ENCODE measurements around the gene CHID1.
A peak's percentile ranks its signal among the peaks of the same experiment; 100 is the strongest.

CHID1 gene

DNA sequence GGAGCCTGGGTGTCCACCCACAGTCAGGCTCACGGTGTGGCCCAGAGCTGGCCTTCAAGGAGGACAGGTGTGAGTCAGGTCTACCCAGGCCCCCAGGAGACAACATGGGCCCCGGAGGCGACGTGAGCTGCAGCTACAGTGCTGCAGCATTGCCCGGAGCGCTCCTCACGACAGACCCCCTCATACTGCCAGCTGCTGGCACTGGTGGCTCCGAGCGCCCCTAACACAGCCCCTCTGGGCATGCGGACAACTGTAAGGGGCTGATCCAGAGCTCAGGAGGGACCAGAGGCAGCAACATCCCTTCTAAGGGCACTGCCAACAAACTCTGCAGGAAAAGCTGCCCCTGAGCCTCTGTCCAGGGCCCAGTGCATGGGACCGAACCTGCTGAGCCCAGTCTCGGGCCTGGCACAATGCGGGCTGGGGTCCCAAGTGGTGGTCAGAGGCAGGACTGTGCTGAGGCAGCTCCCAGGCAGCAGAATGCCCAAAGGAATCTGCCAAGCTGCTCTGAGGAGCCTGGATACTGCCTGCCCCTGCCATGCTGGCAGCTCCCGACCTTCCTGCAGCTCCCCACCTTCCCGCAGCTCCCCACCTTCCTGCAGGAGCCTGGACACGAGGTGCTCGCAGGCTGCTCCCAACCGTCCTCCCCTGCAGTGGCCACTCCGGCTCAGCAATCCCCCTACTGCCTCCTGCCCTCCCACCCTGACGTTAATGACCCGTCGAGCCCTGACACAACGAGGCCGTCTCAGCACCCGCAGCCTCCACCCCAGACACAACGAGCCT, 15.1 kb downstream of the CHID1 start:
- Histone ChIP-seq H3K27ac (ENCODE audit: low read depth, low read length) (no peak overlapping the region), H3K9ac (ENCODE audit: low read depth, low read length) (no peak overlapping the region), H3K9me3 (ENCODE audit: control insufficient read depth, insufficient read depth, low read length) (no peaks in the 10 kb centered on the region), H3K4me1 (ENCODE audit: control insufficient read depth, insufficient read depth, low read length) (no peaks in the 10 kb centered on the region), H3K4me3 (ENCODE audit: low read depth, low read length) (no peak overlapping the region), H3K27me3 (ENCODE audit: control insufficient read depth, insufficient read depth, low read length) (no peaks in the 10 kb centered on the region), H3K36me3 (ENCODE audit: control insufficient read depth, insufficient read depth, low read length) (peaks cover 32% of the 10 kb centered on the region)

- H3K9me3 ChIP-seq (ENCODE audit: control insufficient read depth, insufficient read depth, low read length), result no peaks in the 10 kb centered on the region
- no peaks in the 10 kb centered on the region for H3K27me3 ChIP-seq (ENCODE audit: control insufficient read depth, insufficient read depth, low read length)
- H3K9ac ChIP-seq (ENCODE audit: low read depth, low read length), result no peak overlapping the region
- H3K27ac ChIP-seq (ENCODE audit: low read depth, low read length), result no peak overlapping the region
- H3K4me3 ChIP-seq (ENCODE audit: low read depth, low read length), result no peak overlapping the region
- no peaks in the 10 kb centered on the region for H3K4me1 ChIP-seq (ENCODE audit: control insufficient read depth, insufficient read depth, low read length)
- H3K36me3 ChIP-seq (ENCODE audit: control insufficient read depth, insufficient read depth, low read length), result peaks cover 24% of the 10 kb centered on the region
These were observed 15.9 kb downstream of the CHID1 start for GRCh38 chr11:894575-895201.

DNA sequence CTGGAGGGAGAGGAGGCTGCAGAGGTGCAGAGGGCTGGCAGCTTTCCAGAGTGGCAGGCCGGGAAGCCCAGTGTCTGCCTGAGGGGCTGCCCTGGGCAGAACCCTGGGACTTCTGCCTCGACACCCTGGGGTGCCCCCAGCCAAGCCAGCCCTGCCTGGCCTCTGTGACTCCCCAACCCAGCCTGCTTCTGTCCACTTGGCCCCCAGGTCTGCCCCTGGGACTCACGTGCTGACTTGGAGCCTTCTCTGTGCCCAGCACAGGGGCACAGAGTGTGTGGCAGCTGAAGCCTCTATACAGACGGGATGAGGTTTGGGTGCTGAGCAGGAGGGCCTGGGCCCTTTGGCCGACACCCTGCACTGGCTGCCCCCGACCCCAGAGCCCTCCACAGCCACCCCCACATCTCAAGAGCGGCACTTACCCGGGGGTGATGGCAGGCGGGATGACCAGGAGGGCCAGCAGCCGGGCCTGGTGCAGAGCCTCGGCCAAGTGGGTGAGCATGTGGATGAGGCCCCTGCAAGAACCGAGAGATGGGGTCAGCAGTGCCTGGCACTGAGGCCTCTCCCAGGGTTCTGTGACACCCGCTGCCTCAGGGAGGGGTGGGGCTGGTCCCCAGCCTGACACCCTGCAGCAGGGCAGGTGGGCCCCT, 17.5 kb downstream of the CHID1 start:
- Histone ChIP-seq H3K9ac (ENCODE audit: low read depth, low read length) (no peak overlapping the region), H3K9me3 (ENCODE audit: control insufficient read depth, insufficient read depth, low read length) (no peaks in the 10 kb centered on the region), H3K27ac (ENCODE audit: low read depth, low read length) (no peak overlapping the region), H3K36me3 (ENCODE audit: control insufficient read depth, insufficient read depth, low read length) (peaks cover 11% of the 10 kb centered on the region), H3K4me3 (ENCODE audit: low read depth, low read length) (no peak overlapping the region), H3K27me3 (ENCODE audit: control insufficient read depth, insufficient read depth, low read length) (no peaks in the 10 kb centered on the region), H3K4me1 (ENCODE audit: control insufficient read depth, insufficient read depth, low read length) (no peaks in the 10 kb centered on the region)

- Histone ChIP-seq H3K36me3 (ENCODE audit: control insufficient read depth, insufficient read depth, low read length) (peaks cover 21% of the 10 kb centered on the region), H3K4me3 (ENCODE audit: low read depth, low read length) (no peak overlapping the region), H3K9ac (ENCODE audit: low read depth, low read length) (no peak overlapping the region), H3K27ac (ENCODE audit: low read depth, low read length) (peak overlapping the region; percentile 4), H3K27me3 (ENCODE audit: control insufficient read depth, insufficient read depth, low read length) (no peaks in the 10 kb centered on the region), H3K9me3 (ENCODE audit: control insufficient read depth, insufficient read depth, low read length) (no peaks in the 10 kb centered on the region), H3K4me1 (ENCODE audit: control insufficient read depth, insufficient read depth, low read length) (no peaks in the 10 kb centered on the region)
These were observed 19.6 kb downstream of the CHID1 start for GRCh38 chr11:890794-891540.

DNA sequence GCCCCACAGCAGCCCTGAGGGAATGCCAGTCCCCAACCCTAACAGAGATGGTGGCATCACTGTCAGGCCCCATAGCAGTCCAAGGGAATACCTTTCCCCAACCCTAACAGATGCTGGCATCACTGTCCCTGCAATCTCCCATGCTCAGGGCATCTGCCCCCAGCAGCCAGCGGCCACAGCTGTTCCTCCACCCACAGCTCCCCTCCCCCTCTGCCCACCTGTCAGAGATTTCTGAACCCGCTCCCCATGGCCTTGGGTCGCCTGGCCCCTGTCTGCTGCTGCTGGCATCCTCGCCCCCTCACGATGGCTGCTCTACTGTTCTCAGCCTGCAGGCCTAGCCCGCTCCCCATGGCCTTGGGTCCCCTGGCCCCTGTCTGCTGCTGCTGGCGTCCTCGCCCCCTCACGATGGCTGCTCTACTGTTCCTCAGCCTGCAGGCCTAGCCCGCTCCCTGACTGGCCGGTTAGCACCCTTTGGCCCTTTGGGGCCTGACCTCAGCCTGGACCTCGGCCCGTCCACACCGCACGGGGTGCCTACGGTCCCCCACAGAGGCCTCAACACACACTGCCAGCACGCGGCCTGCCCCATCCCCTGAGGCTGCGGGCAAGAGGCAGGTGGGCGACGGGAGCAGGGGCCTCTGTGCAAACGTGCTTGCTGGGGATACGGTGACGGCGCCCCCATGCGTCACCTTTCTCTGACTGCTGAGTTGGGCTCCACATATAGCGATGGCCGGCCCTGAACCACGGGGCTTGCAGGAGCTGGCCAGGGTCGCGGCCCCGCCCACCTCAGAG, 20.7 kb downstream of the CHID1 start:
- Histone ChIP-seq H3K9me3 (ENCODE audit: control insufficient read depth, insufficient read depth, low read length) (no peaks in the 10 kb centered on the region), H3K27me3 (ENCODE audit: control insufficient read depth, insufficient read depth, low read length) (no peaks in the 10 kb centered on the region), H3K9ac (ENCODE audit: low read depth, low read length) (no peak overlapping the region), H3K36me3 (ENCODE audit: control insufficient read depth, insufficient read depth, low read length) (peaks cover 21% of the 10 kb centered on the region), H3K27ac (ENCODE audit: low read depth, low read length) (no peak overlapping the region), H3K4me3 (ENCODE audit: low read depth, low read length) (no peak overlapping the region), H3K4me1 (ENCODE audit: control insufficient read depth, insufficient read depth, low read length) (no peaks in the 10 kb centered on the region)

GRCh38 chr11:889257-889656, 21.4 kb downstream of the CHID1 start:
- no peak overlapping the region for H3K27ac ChIP-seq (ENCODE audit: low read depth, low read length)
- H3K9ac ChIP-seq (ENCODE audit: low read depth, low read length), result no peak overlapping the region
- no peaks in the 10 kb centered on the region for H3K9me3 ChIP-seq (ENCODE audit: control insufficient read depth, insufficient read depth, low read length)
- H3K27me3 ChIP-seq (ENCODE audit: control insufficient read depth, insufficient read depth, low read length), result no peaks in the 10 kb centered on the region
- H3K4me3 ChIP-seq (ENCODE audit: low read depth, low read length), result no peak overlapping the region
- peaks cover 21% of the 10 kb centered on the region for H3K36me3 ChIP-seq (ENCODE audit: control insufficient read depth, insufficient read depth, low read length)
- H3K4me1 ChIP-seq (ENCODE audit: control insufficient read depth, insufficient read depth, low read length), result no peaks in the 10 kb centered on the region

DNA sequence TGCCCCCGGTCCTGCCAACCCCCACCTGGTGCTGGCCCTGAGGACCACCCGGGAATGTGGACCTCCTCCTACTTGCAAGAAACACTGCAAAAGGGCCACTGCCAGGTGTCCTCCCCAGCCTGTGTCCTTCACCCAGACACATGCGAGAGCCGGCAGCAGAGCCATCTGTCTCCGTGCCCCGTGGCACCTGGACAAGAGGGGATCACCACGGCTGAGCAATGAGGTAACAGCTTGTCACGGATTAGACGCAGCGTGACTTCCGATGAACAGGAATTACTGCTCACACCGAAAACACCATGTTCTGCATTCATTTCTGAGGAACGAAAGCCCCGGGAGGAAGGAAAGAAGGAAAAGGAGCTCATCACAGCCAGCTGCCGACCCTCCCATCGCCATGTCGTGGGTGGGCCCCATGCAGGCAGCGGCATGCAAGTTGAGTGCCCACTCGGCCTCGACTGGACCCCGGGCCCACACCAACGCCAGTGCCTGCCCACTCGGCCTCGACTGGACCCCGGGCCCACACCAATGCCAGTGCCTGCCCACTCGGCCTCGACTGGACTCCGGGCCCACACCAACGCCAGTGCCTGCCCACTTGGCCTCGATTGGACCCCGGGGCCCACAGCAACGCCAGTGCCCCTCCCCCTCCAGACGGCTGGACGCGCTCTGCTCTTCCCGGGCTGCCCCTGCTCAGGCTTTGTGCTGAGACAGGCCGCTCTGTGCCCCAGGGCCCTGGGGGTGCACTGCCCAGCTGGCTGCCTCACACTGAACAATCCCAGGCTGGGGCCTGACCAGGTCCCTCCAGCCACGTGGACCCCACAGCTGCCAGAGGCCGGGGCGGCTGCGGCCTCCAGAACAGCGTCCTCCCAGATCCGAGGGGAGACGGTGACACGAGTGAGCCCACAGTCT, 22.0 kb downstream of the CHID1 start:
- H3K27me3 ChIP-seq (ENCODE audit: control insufficient read depth, insufficient read depth, low read length), result no peaks in the 10 kb centered on the region
- H3K36me3 ChIP-seq (ENCODE audit: control insufficient read depth, insufficient read depth, low read length), result peaks cover 25% of the 10 kb centered on the region
- H3K4me3 ChIP-seq (ENCODE audit: low read depth, low read length), result no peak overlapping the region
- H3K9me3 ChIP-seq (ENCODE audit: control insufficient read depth, insufficient read depth, low read length), result no peaks in the 10 kb centered on the region
- H3K4me1 ChIP-seq (ENCODE audit: control insufficient read depth, insufficient read depth, low read length), result no peaks in the 10 kb centered on the region
- no peak overlapping the region for H3K9ac ChIP-seq (ENCODE audit: low read depth, low read length)
- no peak overlapping the region for H3K27ac ChIP-seq (ENCODE audit: low read depth, low read length)

DNA sequence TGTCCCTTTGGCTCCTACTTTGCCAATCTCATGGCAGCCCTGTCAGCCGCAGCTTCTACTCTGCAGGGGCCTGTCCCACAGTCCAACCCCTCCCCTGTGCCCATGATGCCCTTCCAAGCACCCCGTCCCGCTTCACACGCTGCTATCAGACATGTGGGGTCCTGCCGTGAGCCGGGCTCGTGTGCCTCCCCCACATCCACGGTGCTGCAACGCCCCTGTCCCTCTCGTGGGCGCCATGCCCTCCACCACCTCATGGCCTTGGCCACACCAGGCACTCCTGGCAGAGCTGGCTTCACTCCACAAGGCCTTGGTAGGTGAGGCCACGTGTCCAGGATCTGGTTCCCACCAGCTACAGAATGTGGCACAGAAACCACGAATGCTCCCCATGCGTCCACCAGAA, 23.0 kb downstream of the CHID1 start:
- peaks cover 34% of the 10 kb centered on the region for H3K36me3 ChIP-seq (ENCODE audit: control insufficient read depth, insufficient read depth, low read length)

GRCh38 chr11:886568-886967, 24.0 kb downstream of the CHID1 start:
- Histone ChIP-seq H3K36me3 (ENCODE audit: control insufficient read depth, insufficient read depth, low read length) (peaks cover 40% of the 10 kb centered on the region), H3K9me3 (ENCODE audit: control insufficient read depth, insufficient read depth, low read length) (no peaks in the 10 kb centered on the region), H3K4me3 (ENCODE audit: low read depth, low read length) (no peak overlapping the region)

More for the DNA sequence above, 23.0 kb downstream of the CHID1 start:
- Histone ChIP-seq H3K4me3 (ENCODE audit: low read depth, low read length) (no peak overlapping the region), H3K27me3 (ENCODE audit: control insufficient read depth, insufficient read depth, low read length) (no peaks in the 10 kb centered on the region), H3K4me1 (ENCODE audit: control insufficient read depth, insufficient read depth, low read length) (no peaks in the 10 kb centered on the region), H3K9ac (ENCODE audit: low read depth, low read length) (no peak overlapping the region), H3K9me3 (ENCODE audit: control insufficient read depth, insufficient read depth, low read length) (no peaks in the 10 kb centered on the region), H3K27ac (ENCODE audit: low read depth, low read length) (no peak overlapping the region)

More at GRCh38 chr11:886568-886967, 24.0 kb downstream of the CHID1 start:
- Histone ChIP-seq H3K4me1 (ENCODE audit: control insufficient read depth, insufficient read depth, low read length) (no peaks in the 10 kb centered on the region), H3K27me3 (ENCODE audit: control insufficient read depth, insufficient read depth, low read length) (no peaks in the 10 kb centered on the region), H3K27ac (ENCODE audit: low read depth, low read length) (no peak overlapping the region), H3K9ac (ENCODE audit: low read depth, low read length) (no peak overlapping the region)

Measured in HUES48 (cell line).